BJ (cell line): Measurements from ENCODE around the gene IGDCC3. TPM values are rescaled to one million over a fixed set of nuclear protein-coding genes. Genes with fewer than 3 reads are reported as not detected.

Experiments used
- CTCF ChIA-PET: fragments of 350-600 bp; formaldehyde crosslinking; extraction: SDS; loops from one replicate; lab custom pipeline; 2021; ENCODE audit warnings: antibody characterized with exemption, inconsistent platforms; lab: Yijun Ruan, JAX
- POLR2A ChIA-PET: fragments of 300-600 bp; sonication (Branson Sonifier 250); formaldehyde crosslinking; extraction: SDS; loops from one replicate; lab custom pipeline; 2021; ENCODE audit warnings: antibody characterized with exemption; lab: Charles Lee
- DNase-seq: peaks from one replicate; pipeline ENCODE4 v3.0.0-alpha.2; 2011; ENCODE audit warnings: low read depth
- H3K27me3 ChIP-seq: 2 replicates; pipeline ENCODE4 v1.6.0; 2011; ENCODE audit warnings: low read length; ENCODE audit not compliant: control insufficient read depth, insufficient read depth
- H3K36me3 ChIP-seq: 2 replicates; pipeline ENCODE4 v1.5.1; 2011; ENCODE audit warnings: low read length; ENCODE audit not compliant: control insufficient read depth, insufficient read depth
- H3K4me3 ChIP-seq: 2 replicates; pipeline ENCODE4 v1.5.1; 2011; ENCODE audit warnings: low read depth, mild to moderate bottlenecking, control low read depth, low read length
- polyA plus RNA-seq: library from polyadenylated mRNA; depleted of rRNA; stranded (reverse); fragments of >200 nt; gene quantifications from 2 replicates; pipeline ENCODE4 v1.2.3, GENCODE V29; 2011
- TF ChIP-seq, protein P1 (sequence below): IDR thresholded peaks from 2 replicates; pipeline ENCODE4 v1.5.1; 2011; ENCODE audit warnings: low read depth, mild to moderate bottlenecking, control low read depth, inconsistent platforms, low read length, moderate library complexity; ENCODE audit not compliant: insufficient read depth

Gene IGDCC3
- polyA plus RNA-seq, 1 experiment, result not detected

GRCh38 chr15:65391732-65392131 is 13.9 kb upstream of the IGDCC3 start:
- no peak for DNase-seq
- ChIA-PET POLR2A (no interaction called here), CTCF (interaction anchor here (1.0 to 20.1 kb wide), 3 partner anchors 9 to 91 kb away, joined by 3 to 454 read pairs (median 22); no protein-coding TSS in a partner anchor)
- Histone ChIP-seq H3K36me3 (no peaks in the 10 kb centered on the region), H3K27me3 (peaks cover 6% of the 10 kb centered on the region), H3K4me3 (no peak overlapping the region)
- TF ChIP-seq, protein P1, sequence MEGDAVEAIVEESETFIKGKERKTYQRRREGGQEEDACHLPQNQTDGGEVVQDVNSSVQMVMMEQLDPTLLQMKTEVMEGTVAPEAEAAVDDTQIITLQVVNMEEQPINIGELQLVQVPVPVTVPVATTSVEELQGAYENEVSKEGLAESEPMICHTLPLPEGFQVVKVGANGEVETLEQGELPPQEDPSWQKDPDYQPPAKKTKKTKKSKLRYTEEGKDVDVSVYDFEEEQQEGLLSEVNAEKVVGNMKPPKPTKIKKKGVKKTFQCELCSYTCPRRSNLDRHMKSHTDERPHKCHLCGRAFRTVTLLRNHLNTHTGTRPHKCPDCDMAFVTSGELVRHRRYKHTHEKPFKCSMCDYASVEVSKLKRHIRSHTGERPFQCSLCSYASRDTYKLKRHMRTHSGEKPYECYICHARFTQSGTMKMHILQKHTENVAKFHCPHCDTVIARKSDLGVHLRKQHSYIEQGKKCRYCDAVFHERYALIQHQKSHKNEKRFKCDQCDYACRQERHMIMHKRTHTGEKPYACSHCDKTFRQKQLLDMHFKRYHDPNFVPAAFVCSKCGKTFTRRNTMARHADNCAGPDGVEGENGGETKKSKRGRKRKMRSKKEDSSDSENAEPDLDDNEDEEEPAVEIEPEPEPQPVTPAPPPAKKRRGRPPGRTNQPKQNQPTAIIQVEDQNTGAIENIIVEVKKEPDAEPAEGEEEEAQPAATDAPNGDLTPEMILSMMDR, result no peak

- ChIA-PET CTCF (interaction anchor here (4.1 to 20.1 kb wide), 2 partner anchors 10 to 68 kb away, joined by 22 to 454 read pairs; no protein-coding TSS in a partner anchor), POLR2A (no interaction called here)
- Histone ChIP-seq H3K27me3 (peaks cover 8% of the 10 kb centered on the region), H3K36me3 (no peaks in the 10 kb centered on the region), H3K4me3 (no peak overlapping the region)
- no peak for DNase-seq
- TF ChIP-seq, protein P1, result no peak
These were observed 12.6 kb upstream of the IGDCC3 start for GRCh38 chr15:65390447-65390846.

- Histone ChIP-seq H3K4me3 (no peak overlapping the region), H3K36me3 (no peaks in the 10 kb centered on the region), H3K27me3 (peaks cover 5% of the 10 kb centered on the region)
- no peak for DNase-seq
- TF ChIP-seq, protein P1, result no peak
- POLR2A ChIA-PET, result no interaction called here
- CTCF ChIA-PET, result interaction anchor here (4.1 to 20.1 kb wide), 2 partner anchors 12 to 67 kb away, joined by 22 to 454 read pairs; no protein-coding TSS in a partner anchor
These were observed 11.4 kb upstream of the IGDCC3 start for GRCh38 chr15:65389226-65389625.

DNA sequence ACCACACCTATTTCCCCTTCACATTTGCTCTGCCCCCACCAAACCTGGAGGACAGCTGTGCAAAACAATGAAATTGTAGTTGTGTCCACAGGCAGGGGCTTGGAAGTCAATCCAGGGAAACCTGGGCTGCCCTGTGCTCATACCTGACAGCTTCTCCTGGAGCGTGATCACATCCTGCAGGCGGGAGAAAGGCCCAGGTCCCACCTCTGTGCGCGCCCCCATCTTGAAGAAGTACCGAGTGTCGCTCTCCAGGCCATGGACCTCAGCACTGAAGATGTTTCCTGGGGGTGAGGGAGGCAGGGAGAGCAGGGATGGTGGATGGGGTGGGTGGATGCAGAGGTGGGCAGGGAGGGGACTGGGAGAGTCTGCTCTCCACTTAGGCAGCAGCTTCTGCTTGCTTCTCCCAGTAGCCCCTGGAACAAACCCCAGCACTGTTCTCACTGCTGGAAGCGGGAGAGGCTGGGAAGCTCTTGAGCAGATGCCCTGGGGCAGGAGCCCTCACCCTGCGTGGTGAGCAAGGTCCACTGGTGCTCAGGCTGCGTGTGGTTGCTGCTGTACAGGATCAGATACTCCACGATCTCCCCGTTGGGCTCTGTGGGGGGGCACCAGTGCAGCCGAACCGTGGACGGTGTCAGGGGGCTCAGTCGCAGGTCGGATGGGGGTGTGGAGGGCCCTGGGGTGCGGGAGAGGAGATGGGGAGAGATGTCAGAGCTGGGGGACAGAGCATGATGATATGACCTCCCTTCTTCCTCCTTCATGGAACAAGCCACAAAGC is 10.7 kb upstream of the IGDCC3 start:
- H3K27me3 ChIP-seq, result peaks cover 5% of the 10 kb centered on the region
- POLR2A ChIA-PET, result interaction anchor here (0.6 kb wide), 1 partner anchor 70 kb away, joined by 7 read pairs; no protein-coding TSS in a partner anchor
- CTCF ChIA-PET, result interaction anchor here (2.8 to 20.1 kb wide), 4 partner anchors 12 to 66 kb away, joined by 7 to 454 read pairs (median 46); no protein-coding TSS in a partner anchor
- no peak overlapping the region for H3K4me3 ChIP-seq
- no peak for DNase-seq
- TF ChIP-seq, protein P1, result no peak
- no peaks in the 10 kb centered on the region for H3K36me3 ChIP-seq

DNA sequence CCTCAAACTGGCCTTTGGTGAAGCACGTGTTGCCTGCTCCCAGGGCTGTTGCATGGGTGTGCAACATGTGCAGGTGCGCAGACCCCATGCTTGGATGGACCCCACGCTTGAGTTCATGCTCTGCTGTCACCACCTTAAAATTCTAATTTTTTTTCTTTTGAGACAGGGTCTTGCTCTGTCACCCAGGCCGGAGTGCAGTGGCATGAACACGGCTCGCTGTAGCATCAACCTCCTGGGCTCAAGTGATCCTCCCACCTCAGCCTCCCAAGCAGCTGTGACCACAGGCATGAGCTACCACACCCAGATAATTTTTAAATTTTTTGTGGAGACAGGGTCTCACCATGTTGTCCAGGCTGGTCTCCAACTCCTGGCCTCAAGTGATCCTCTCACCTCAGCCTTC is 9.1 kb upstream of the IGDCC3 start:
- H3K36me3 ChIP-seq, result no peaks in the 10 kb centered on the region
- ChIA-PET POLR2A (no interaction called here), CTCF (interaction anchor here (1.5 to 20.1 kb wide), 6 partner anchors 14 to 65 kb away, joined by 3 to 454 read pairs (median 12); no protein-coding TSS in a partner anchor)
- TF ChIP-seq, protein P1, result no peak
- H3K4me3 ChIP-seq, result no peak overlapping the region
- DNase-seq, result no peak
- peaks cover 4% of the 10 kb centered on the region for H3K27me3 ChIP-seq
